PFSK-1 (cell line): Measurements from ENCODE around the gene C1orf94.

Source experiments
- FOXP2 ChIP-seq: optimal IDR thresholded peaks from 2 replicates; pipeline ENCODE3; 2011; ENCODE audit warnings: borderline replicate concordance, control low read depth, inconsistent platforms; ENCODE audit not compliant: insufficient read depth; ENCODE audit errors: extremely low read length, extremely low read depth
- POLR2AphosphoS5 ChIP-seq: IDR thresholded peaks from 2 replicates; pipeline ENCODE4 v1.6.1; 2012; ENCODE audit warnings: low read depth, mild to moderate bottlenecking, control low read depth, low read length, moderate library complexity
- SIN3A ChIP-seq: IDR thresholded peaks from 2 replicates; pipeline ENCODE4 v1.6.1; 2012; ENCODE audit warnings: mild to moderate bottlenecking, low read length, moderate library complexity, borderline replicate concordance; ENCODE audit not compliant: insufficient read depth
- TAF1 ChIP-seq: IDR thresholded peaks from 2 replicates; pipeline ENCODE4 v1.6.1; 2012; ENCODE audit warnings: low read length, control low read depth, borderline replicate concordance; ENCODE audit not compliant: insufficient read depth
- TF ChIP-seq, protein P1 (sequence below), 2 experiments: IDR thresholded peaks; 2 replicates each; pipeline versions ENCODE4 v1.6.1 to v1.8.0; 2011 to 2012; ENCODE audit warnings: low read depth in 2 of 2, low read length in 2 of 2, control low read depth in 1 of 2, inconsistent platforms in 1 of 2, mild to moderate bottlenecking in 1 of 2, moderate library complexity in 1 of 2; ENCODE audit not compliant: insufficient read depth in 1 of 2

GRCh38 chr1:34231441-34231840 lies 54.7 kb downstream of the C1orf94 start:
- TF ChIP-seq TAF1 (no peak), POLR2AphosphoS5 (no peak), SIN3A (no peak), FOXP2 (no peak)
- TF ChIP-seq, protein P1, sequence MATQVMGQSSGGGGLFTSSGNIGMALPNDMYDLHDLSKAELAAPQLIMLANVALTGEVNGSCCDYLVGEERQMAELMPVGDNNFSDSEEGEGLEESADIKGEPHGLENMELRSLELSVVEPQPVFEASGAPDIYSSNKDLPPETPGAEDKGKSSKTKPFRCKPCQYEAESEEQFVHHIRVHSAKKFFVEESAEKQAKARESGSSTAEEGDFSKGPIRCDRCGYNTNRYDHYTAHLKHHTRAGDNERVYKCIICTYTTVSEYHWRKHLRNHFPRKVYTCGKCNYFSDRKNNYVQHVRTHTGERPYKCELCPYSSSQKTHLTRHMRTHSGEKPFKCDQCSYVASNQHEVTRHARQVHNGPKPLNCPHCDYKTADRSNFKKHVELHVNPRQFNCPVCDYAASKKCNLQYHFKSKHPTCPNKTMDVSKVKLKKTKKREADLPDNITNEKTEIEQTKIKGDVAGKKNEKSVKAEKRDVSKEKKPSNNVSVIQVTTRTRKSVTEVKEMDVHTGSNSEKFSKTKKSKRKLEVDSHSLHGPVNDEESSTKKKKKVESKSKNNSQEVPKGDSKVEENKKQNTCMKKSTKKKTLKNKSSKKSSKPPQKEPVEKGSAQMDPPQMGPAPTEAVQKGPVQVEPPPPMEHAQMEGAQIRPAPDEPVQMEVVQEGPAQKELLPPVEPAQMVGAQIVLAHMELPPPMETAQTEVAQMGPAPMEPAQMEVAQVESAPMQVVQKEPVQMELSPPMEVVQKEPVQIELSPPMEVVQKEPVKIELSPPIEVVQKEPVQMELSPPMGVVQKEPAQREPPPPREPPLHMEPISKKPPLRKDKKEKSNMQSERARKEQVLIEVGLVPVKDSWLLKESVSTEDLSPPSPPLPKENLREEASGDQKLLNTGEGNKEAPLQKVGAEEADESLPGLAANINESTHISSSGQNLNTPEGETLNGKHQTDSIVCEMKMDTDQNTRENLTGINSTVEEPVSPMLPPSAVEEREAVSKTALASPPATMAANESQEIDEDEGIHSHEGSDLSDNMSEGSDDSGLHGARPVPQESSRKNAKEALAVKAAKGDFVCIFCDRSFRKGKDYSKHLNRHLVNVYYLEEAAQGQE (IDR thresholded peaks at IDR 0.05; ENCODE audit: insufficient read depth in 1 of 2, low read depth in 2 of 2, low read length in 2 of 2), result no peak
